Measurements from ENCODE around the gene AMZ1.
"Not testable (repeated sequence)": the region's sequence is repeated elsewhere in the genome, so short reads cannot be mapped to it uniquely, and the experiment has no call there.

AMZ1 gene

DNA sequence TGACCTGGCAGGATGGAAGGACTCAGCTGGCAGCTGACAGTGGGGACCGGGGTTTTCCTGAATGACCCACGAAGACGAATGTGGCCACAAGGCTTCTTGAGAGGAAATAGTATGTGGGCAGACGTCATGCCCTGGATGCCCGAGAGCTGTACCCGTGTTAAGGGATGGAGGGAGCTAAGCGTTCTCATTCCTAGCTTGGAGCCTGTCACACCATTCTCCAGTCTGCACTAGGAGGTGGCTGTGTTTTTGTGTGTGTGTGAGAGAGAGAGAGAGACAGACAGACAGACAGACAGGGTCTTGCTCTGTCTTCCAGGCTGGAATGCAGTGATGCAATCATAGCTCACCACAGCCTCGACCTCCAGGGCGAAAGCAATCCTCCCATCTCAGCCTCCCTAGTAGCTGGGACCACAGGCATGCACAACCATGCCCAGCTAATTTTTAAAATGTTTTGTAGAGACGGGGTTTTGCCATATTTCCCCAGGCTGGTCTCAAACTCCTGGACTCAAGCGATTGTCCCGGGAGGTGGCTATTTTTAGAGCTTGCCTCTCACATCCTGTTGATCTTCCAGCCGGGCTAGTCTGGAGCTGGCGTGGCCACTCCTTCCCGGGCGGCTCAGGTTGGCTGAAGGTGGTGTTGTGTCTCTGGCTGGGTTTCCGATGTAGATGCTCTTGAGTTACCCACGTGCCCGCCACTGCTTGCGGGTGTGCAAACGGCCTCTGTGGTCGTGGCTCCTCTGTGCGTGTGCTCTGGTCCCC lies 2.1 kb downstream of the AMZ1 start:
- in situ Hi-C loops (cut with MboI; ENCODE audit: low sequenced_read_pairs): loop anchor here (10.0 kb wide), 1 partner anchor 235 kb away; no protein-coding TSS in a partner anchor

DNA sequence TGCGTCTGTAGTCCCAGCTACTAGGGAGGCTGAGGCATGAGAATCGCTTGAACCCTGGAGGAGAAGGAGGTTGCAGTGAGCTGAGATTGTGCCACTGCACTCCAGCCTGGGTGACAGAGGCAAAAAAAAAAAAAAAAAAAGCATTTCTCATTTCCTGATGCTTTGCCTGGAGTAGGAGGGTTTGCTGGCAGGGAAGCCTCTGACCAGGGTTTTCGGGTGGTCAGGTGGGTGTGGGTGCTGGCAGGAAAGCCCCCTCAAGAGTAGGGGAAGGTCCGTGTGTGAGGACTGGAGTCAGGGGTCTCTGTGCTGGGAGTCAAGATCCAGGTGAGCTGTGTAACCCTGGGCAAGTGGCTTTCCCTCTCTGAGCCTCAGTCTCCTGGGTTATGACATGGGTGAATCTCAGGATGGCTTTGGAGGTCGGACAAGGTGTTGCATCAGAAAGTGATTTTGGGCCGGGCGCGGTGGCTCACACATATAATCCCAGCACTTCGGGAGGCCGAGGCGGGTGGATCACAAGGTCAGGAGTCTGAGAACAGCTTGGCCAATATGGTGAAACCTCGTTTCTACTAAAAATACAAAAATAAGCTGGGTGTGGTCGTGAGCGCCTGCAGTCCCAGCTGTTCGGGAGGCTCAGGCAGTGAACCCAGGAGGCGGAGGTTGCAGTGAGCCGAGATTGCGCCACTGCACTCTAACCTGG lies 3.2 kb downstream of the AMZ1 start:
- in situ Hi-C loops (cut with MboI; ENCODE audit: low sequenced_read_pairs): no loop called here

DNA sequence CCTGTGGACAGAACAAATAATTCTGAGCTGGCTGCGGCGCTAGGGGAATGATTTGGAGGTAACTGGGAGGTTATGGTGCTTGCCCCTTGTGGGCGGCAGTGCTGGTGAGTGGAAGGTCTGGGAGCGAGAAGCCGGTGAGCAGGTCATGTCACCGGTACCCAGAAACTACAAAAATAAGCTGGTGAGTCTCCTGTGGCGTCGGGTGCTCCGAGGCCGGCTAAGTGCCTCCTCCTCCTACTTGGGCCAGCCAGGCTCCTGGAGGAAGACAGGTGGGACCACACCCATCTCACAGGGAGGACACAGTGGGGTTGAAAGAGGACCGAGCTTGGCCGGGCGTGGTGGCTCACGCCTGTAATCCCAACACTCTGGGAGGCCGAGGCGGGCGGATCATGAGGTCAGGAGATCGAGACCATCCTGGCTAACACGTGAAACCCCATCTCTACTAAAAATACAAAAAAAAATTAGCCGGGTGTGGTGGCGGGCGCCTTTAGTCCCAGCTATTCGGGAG lies 4.0 kb downstream of the AMZ1 start:
- in situ Hi-C loops (cut with MboI; ENCODE audit: low sequenced_read_pairs): not testable (repeated sequence)

DNA sequence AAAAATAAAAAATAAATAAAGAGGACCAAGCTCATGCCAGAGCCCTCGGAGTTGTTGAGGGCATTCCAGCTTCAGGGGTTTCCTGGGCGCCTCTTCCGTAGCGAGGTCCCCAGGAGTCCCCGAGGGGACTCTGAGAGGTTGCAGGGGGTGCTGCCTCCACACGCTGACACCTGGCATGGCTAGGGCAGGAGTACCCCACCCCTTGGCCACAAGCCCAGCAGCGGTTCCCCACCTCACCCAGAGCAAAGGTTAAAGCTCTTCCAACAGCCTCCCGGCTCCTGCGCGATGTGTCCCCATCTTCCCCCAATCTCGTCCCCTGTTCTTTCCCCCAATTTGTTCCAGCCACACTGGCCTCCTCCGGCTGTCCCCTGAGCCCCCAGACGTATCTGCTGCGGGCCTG lies 4.5 kb downstream of the AMZ1 start:
- in situ Hi-C loops (cut with MboI; ENCODE audit: low sequenced_read_pairs): no loop called here

DNA sequence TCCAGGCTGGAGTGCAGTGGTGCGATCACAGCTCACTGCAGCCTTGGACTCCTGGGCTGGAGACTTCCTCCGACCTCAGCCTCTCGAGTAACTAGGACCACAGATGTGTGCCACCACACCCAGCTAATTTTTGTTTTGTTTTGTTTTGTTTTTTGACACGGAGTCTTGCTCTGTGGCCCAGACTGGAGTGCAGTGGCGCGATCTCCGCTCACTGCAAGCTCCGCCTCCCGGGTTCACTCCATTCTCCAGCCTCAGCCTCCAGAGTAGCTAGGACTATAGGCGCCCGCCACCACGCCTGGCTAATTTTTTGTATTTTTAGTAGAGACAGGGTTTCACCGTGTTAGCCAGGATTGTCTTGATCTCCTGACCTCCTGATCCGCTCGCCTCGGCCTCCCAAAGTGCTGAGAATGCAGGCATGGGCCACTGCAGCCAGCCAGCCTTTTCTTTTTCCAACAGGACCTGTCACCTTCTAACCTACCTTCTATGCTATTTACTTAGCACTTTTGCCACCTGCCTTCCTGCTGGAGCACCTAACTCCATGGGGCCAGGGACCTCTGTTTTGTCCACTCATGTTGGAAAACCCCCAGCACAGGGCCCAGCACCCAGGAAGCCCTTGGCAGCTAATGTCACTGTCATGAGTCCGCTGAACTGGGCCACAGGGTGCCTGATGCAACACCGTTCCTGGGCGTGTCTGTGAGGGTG lies 5.6 kb downstream of the AMZ1 start:
- in situ Hi-C loops (cut with MboI; ENCODE audit: low sequenced_read_pairs): not testable (repeated sequence)

DNA sequence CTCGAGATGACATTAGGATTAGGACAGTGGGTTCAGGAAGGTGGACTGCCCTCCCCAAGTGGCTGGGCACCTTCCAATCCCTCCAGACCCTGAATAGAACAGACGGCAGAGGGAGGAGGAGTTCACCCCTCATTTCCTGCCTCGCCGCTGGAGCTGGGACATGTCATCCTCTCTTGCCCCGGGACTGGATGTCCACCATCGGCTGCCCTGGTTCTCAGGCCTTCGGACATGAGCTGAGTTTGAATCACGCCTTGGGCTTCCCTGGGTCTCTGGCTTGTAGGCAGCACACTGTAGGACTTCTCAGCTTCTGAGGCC lies 6.1 kb downstream of the AMZ1 start:
- in situ Hi-C loops (cut with MboI; ENCODE audit: low sequenced_read_pairs): not testable (repeated sequence)

DNA sequence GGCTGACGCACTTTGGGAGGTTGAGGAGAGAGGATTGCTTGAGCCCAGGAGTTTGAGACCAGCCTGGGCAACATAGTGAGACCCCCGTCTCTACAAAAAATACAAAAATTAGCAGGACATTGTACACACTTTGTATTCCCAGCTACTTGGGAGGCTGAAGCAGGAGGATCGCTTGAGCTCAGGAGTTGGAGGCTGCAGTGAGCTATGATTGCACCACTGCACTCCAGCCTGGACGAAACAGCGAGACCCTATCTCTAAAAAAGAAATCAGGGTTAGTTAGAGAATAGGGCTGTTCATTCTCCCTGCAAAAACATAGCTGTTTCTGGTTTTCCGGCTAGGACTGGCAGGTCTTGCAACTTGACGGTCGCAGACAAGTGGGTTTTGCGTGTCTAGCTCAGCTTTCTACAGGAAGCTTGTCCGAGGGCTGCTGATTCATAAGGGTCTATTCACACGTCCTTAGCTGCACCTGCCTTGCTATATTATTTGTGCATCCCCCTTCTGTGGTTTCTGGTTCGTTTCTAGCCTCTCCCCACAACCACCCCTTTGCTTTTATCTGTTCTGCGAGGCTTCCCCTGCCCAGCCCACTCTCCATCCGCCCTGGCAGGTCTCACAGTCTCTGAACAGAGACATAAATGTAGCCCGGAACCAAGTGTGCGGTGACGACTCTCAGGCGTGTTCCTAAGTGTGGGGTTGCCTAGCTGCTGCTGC lies 10.7 kb downstream of the AMZ1 start:
- in situ Hi-C loops (cut with MboI; ENCODE audit: low sequenced_read_pairs): no loop called here

DNA sequence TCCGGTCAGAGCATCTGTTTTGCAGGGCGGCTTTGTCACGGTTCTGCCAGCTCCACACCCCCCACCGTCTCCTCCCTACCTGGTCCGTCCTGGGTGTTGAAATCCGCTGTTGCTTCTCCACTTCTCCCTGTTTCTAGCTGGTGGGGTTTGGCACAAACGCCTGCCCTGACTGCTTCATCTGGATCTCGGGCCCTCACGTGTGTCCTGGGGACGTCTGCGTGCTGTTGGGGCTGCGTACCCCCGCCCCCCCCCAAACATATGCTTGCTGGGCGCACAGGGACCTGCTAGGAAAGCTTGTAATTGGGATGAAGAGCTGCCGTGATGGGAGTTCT lies 11.3 kb downstream of the AMZ1 start:
- in situ Hi-C loops (cut with MboI; ENCODE audit: low sequenced_read_pairs): no loop called here

DNA sequence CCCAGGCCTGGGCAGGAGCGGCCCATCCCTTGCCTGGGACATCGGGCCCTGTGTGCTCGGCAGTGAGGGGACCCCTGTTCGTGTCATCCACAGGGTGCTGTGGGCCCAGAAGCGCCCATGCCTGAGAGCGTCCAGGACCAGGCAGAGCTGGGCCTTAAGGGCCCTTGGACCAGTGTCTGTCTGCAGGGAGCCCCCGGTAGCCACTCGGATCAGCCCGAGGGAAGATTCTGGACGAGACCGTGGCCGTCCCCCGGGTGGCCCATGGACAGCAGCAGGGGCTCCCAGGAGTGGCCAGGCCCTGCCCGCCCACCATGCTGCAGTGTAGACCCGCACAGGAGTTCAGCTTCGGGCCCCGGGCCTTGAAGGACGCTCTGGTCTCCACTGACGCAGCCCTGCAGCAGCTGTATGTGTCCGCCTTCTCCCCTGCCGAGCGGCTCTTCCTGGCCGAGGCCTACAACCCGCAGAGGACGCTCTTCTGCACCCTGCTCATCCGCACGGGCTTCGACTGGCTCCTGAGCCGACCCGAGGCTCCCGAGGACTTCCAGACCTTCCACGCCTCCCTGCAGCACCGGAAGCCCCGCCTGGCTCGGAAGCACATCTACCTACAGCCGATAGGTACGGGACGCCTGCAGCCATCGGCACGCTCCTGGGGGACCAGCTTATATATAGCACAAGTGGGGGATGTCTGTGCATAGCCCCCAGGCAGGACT lies 12.3 kb downstream of the AMZ1 start:
- in situ Hi-C loops (cut with MboI; ENCODE audit: low sequenced_read_pairs): no loop called here

DNA sequence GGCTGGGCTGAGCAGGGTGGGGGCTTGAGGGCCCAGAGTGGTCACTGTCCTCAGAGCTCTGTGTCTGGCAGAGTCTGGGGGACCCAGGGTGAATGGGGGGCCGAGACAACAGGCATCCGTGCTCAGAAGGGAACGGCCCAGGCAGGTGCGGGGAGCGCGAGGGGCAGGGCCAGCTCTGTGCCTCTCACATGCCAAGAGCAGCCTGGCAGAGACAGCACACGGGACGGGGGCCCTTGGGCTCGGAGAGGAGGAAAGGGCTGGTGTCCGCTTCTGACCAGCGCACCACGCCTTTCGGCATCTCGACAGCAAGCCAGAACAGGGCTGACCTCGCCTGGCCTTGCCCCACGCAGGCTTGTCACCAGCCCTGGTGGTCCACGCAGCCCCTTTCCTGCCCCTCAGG lies 13.4 kb downstream of the AMZ1 start:
- in situ Hi-C loops (cut with MboI; ENCODE audit: low sequenced_read_pairs): no loop called here

DNA sequence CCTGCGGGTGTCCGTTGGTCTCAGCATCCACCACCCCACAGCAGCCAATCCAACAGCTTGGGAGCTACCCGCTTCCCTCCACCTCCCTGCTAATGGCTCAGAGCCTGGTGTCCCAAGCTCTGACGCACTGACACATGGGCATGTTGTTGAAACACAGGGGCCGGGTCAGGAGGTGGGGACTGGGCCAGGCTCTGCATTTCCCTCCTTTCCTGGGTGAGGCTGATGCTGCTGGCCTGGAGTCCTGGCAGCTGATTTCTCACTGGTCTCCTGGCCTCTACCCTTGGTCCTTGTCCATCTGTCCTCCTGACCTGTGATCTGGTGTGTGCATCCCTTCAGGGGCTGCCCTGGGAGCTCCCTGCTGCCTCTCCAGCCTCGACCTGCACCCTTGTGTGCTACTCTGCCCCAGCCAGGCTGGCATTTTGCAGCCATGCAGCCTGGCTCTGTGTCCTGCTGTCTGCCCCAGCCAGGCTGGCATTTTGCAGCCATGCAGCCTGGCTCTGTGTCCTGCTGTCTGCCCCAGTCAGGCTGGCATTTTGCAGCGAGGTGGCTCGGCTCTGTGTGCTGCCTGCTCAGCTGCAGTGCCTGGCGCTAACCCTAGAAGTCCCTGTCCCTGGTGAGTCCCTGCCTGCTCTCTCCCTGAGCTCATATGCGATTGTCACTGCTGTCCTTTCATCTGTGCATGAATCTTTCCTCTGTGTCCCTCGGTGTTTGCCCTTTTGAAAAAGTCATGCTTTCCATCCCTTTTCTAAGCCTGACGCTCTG lies 14.0 kb downstream of the AMZ1 start:
- in situ Hi-C loops (cut with MboI; ENCODE audit: low sequenced_read_pairs): no loop called here

DNA sequence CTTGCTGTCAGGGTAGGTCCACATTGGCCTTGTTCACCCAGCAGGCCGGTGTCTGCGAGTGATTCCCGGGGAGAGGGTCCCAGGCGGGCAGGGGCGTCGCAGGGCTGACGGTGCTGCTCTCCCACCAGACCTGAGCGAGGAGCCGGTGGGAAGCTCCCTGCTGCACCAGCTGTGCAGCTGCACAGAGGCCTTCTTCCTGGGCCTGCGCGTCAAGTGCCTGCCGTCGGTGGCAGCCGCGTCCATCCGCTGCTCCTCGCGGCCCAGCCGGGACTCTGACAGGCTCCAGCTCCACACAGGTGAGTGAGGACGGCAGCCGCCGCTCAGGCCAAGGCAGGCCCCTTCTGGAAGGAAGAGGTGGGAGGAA lies 14.6 kb downstream of the AMZ1 start:
- in situ Hi-C loops (cut with MboI; ENCODE audit: low sequenced_read_pairs): no loop called here

DNA sequence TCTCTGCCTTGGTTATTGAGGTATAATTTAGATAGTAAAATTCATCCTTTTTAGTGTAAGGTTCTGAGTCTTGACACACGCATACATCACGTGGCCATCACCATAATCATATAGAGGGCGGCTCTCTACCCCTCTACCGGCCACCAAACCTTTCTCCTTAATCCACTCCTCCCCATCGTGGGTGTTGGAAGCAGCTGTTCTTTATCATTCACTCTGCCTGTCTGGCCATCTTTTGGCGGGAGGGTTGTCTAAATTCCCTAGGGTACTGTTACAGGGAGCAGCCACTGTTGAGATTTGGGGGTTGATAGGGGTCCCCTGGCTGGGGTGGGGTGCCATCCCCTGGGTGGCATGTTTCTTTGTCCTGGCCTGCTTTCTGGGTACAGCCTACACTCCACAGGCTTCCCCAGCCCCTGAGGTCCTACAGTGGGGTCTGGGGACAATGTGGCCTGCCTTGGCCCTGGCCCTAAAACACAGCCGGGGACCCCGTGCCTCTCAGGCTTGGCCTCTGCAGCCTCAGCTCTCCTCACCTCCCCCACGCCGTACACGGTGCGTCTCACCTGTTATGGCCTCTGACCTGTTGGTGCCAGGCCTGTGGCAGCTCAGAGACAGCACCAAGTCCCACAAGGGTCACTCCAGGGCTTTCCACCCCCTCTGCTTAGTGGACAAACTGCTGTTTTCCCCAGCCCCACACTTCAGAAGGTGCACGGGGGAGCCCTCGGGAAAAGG lies 17.5 kb downstream of the AMZ1 start:
- in situ Hi-C loops (cut with MboI; ENCODE audit: low sequenced_read_pairs): no loop called here

DNA sequence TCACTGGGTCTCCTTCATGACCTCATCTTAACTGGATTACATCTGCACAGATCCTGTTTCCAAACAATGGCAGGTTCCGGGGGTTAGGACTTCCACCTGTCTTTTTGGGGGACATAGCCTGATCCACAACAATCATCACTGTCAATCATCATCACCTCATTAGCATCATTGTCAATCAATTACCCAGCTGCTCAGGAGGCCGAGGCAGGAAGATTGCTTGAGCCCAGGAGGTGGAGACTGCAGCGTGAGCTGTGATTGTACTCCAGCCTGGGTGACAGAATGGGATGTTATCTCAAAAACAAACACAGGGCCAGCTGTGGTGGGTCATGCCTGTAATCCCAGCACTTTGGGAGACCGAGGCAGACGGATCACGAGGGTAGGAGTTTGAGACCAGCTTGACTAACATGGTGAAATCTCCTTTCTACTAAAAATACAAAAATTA lies 18.7 kb downstream of the AMZ1 start:
- in situ Hi-C loops (cut with MboI; ENCODE audit: low sequenced_read_pairs): no loop called here

DNA sequence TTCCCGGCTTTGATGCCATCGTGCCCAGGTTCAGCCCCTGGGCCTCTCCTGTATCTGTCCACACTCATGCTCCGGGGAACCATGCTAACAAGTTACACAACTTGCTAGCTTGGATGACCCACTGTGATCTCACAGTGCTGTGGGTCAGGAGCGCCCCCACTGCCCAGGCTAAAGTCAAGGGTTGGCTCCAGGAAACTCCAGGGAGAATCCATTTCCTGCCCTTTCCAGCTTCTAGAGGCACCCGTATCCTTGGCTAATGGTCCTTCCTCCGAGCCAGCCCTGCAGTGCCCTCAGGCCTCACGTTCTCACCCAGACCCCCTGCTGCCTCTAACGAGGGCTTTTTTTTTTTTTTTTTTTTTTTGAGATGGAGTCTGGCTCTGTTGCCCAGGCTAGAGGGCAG lies 19.5 kb downstream of the AMZ1 start:
- in situ Hi-C loops (cut with MboI; ENCODE audit: low sequenced_read_pairs): no loop called here

DNA sequence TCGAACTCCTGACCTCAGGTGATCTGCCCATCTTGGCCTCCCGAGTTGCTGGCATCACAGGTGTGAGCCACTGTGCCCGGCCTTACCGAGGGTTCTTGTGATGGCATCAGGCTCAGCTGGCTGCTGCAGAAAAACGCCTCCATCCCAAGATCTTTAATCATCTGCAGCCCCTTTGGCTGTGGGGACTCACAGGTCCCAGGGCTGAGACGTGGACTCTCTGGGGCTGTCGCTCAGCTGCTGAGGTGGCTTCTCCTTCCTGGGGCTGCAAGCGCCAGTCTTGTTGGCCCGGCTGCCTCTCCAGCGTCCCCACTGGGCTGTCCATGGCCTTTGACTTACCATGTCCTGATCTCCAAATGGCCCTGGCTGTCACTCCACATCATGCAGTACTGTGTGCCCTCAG lies 20.0 kb downstream of the AMZ1 start:
- in situ Hi-C loops (cut with MboI; ENCODE audit: low sequenced_read_pairs): no loop called here

DNA sequence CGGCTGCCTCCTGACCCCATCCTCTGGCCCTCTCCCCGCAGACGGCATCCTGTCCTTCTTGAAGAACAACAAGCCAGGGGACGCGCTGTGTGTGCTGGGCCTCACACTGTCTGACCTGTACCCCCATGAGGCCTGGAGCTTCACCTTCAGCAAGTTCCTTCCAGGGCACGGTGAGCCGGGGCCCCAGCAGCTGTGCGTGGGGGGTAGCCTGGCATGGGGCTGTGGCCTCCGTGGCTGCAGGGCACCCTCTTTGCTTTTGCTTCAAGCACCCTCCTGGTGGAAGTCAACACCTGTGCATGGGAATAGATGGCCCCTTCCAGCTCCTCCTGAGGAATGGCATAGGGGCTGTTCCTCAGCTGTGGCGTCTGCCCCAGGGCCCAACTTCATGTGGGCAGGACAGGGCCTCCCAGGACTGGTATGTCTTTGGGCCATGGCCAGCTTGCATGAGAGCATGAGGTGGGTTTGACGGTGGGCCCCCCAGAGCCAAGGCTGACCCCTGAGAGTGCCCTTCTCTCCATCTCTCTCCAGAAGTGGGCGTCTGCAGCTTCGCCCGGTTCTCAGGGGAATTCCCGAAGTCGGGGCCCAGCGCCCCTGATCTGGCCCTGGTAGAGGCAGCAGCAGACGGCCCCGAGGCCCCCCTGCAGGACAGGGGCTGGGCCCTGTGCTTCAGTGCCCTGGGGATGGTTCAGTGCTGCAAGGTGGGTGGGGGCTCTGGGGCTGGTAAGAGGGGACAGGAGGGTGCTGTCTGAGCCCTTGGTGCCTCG lies 20.7 kb downstream of the AMZ1 start:
- in situ Hi-C loops (cut with MboI; ENCODE audit: low sequenced_read_pairs): no loop called here

DNA sequence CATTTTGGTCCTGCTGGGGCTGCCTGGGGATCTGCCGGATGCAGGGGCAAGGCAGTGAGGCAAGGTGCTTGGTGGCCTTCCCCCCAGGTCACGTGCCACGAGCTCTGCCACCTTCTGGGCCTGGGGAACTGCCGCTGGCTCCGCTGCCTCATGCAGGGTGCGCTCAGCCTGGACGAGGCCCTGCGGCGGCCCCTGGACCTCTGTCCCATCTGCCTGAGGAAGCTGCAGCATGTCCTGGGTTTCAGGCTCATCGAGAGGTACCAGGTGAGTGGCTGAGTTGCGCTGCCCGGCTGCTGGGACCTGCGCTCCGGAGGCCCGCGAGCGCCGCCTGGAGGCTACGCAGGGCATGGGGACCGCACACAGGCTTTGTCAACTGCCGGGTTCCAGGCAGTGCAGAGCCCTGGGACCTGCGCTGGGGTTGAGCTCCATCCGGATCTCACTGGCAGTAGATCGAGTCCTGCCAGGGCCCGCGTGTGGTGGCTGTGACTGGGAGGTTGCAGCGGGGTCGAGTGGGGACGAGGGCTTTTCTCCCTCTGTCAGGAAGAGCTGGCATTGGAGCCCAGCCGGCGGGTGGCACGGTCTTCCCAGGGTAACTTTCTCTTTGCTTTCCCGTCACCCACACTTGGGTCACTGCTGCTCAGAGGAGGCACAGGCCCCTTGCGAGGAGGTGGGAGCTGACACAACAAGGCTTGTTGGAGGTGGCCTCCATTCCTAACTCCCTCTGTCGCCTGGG lies 21.7 kb downstream of the AMZ1 start:
- in situ Hi-C loops (cut with MboI; ENCODE audit: low sequenced_read_pairs): no loop called here
